A673 (cell line): Measurements from ENCODE around the gene OR51L1.
"Not testable (repeated sequence)": the region's sequence is repeated elsewhere in the genome, so short reads cannot be mapped to it uniquely, and the experiment has no call there.

Experiments
- EZH2 ChIP-seq: fragments of 200-600 bp; sonication (generic); IDR thresholded peaks from 2 replicates; pipeline ENCODE4 v1.6.1; 2017; ENCODE audit warnings: borderline replicate concordance, low read depth, mild to moderate bottlenecking, mixed read lengths, antibody characterized with exemption, low read length; ENCODE audit not compliant: poor library complexity, severe bottlenecking
- TF ChIP-seq, protein P1 (sequence below): fragments of 300-800, 200-600 bp; sonication (generic); conservative IDR thresholded peaks from 2 replicates; pipeline ENCODE4 v1.5.1; 2017; ENCODE audit warnings: low read depth, mild to moderate bottlenecking, antibody characterized with exemption, low read length, moderate library complexity, mixed read lengths

- TF ChIP-seq, protein P1, sequence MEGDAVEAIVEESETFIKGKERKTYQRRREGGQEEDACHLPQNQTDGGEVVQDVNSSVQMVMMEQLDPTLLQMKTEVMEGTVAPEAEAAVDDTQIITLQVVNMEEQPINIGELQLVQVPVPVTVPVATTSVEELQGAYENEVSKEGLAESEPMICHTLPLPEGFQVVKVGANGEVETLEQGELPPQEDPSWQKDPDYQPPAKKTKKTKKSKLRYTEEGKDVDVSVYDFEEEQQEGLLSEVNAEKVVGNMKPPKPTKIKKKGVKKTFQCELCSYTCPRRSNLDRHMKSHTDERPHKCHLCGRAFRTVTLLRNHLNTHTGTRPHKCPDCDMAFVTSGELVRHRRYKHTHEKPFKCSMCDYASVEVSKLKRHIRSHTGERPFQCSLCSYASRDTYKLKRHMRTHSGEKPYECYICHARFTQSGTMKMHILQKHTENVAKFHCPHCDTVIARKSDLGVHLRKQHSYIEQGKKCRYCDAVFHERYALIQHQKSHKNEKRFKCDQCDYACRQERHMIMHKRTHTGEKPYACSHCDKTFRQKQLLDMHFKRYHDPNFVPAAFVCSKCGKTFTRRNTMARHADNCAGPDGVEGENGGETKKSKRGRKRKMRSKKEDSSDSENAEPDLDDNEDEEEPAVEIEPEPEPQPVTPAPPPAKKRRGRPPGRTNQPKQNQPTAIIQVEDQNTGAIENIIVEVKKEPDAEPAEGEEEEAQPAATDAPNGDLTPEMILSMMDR = not testable (repeated sequence)
- not testable (repeated sequence) for TF ChIP-seq EZH2
These were observed 39.0 kb upstream of the OR51L1 start, which contains the start of gene OR51A2 for GRCh38 chr11:4955613-4956012.
